Measurements from ENCODE around the gene ANGPT4. TPM values are rescaled to one million over a fixed set of nuclear protein-coding genes. Genes with fewer than 3 reads are reported as not detected.
"Not testable (repeated sequence)": the region's sequence is repeated elsewhere in the genome, so short reads cannot be mapped to it uniquely, and the experiment has no call there.

ANGPT4 gene
- total RNA-seq, 1 donor from 2014 or later = not detected

GRCh38 chr20:855466-856360 is 60.4 kb downstream of the ANGPT4 start:
- peaks cover 2% of the 10 kb centered on the region for H3K9me3 Mint-ChIP-seq

GRCh38 chr20:854601-855000 is 61.5 kb downstream of the ANGPT4 start:
- Mint-ChIP-seq H3K4me3 (ENCODE audit: low read depth) (no peak overlapping the region), H3K4me1 (ENCODE audit: low read depth) (peaks cover 38% of the 10 kb centered on the region)

More at GRCh38 chr20:855466-856360, 60.4 kb downstream of the ANGPT4 start:
- peaks cover 8% of the 10 kb centered on the region for H3K36me3 Mint-ChIP-seq (ENCODE audit: low read depth)
- DNase-seq (ENCODE audit: low spot score) = no peak
- H3K4me1 Mint-ChIP-seq (ENCODE audit: low read depth) = peaks cover 46% of the 10 kb centered on the region
- intact Hi-C loops (cut with micrococcal nuclease) = no loop called here
- no peak overlapping the region for H3K27ac Mint-ChIP-seq
- H3K27me3 Mint-ChIP-seq (ENCODE audit: low read depth) = no peaks in the 10 kb centered on the region
- H3K4me3 Mint-ChIP-seq (ENCODE audit: low read depth) = no peak overlapping the region

GRCh38 chr20:853406-853996 is 62.6 kb downstream of the ANGPT4 start:
- Mint-ChIP-seq H3K4me1 (ENCODE audit: low read depth) (peaks cover 30% of the 10 kb centered on the region), H3K4me3 (ENCODE audit: low read depth) (no peak overlapping the region), H3K27me3 (ENCODE audit: low read depth) (no peaks in the 10 kb centered on the region), H3K9me3 (peaks cover 6% of the 10 kb centered on the region), H3K27ac (no peak overlapping the region), H3K36me3 (ENCODE audit: low read depth) (peaks cover 16% of the 10 kb centered on the region)
- intact Hi-C loops (cut with micrococcal nuclease) = no loop called here
- DNase-seq (ENCODE audit: low spot score) = no peak

More at GRCh38 chr20:854601-855000, 61.5 kb downstream of the ANGPT4 start:
- H3K27me3 Mint-ChIP-seq (ENCODE audit: low read depth) = no peaks in the 10 kb centered on the region
- H3K9me3 Mint-ChIP-seq = peaks cover 6% of the 10 kb centered on the region
- intact Hi-C loops (cut with micrococcal nuclease) = no loop called here
- peaks cover 16% of the 10 kb centered on the region for H3K36me3 Mint-ChIP-seq (ENCODE audit: low read depth)
- H3K27ac Mint-ChIP-seq = peak overlapping the region; percentile 10
- no peak for DNase-seq (ENCODE audit: low spot score)

- H3K27me3 Mint-ChIP-seq (ENCODE audit: low read depth); DNase-seq (ENCODE audit: low spot score); H3K4me3 Mint-ChIP-seq (ENCODE audit: low read depth); H3K9me3 Mint-ChIP-seq; intact Hi-C loops (cut with micrococcal nuclease); H3K27ac Mint-ChIP-seq: not testable (repeated sequence)
- peaks cover 38% of the 10 kb centered on the region for H3K4me1 Mint-ChIP-seq (ENCODE audit: low read depth)
- peaks cover 30% of the 10 kb centered on the region for H3K36me3 Mint-ChIP-seq (ENCODE audit: low read depth)
Observed at GRCh38 chr20:848731-849130, 67.4 kb downstream of the ANGPT4 start.

GRCh38 chr20:848193-848592 is 67.9 kb downstream of the ANGPT4 start:
- Mint-ChIP-seq H3K4me1 (ENCODE audit: low read depth) (peaks cover 35% of the 10 kb centered on the region), H3K4me3 (ENCODE audit: low read depth) (no peak overlapping the region), H3K9me3 (peaks cover 6% of the 10 kb centered on the region), H3K36me3 (ENCODE audit: low read depth) (peaks cover 28% of the 10 kb centered on the region), H3K27ac (peak overlapping the region; percentile 38), H3K27me3 (ENCODE audit: low read depth) (no peaks in the 10 kb centered on the region)
- no peak for DNase-seq (ENCODE audit: low spot score)
- intact Hi-C loops (cut with micrococcal nuclease) = no loop called here

- peak overlapping the region; percentile 82 for H3K27ac Mint-ChIP-seq
- peak overlapping the region; percentile 79 for H3K4me3 Mint-ChIP-seq (ENCODE audit: low read depth)
- no peaks in the 10 kb centered on the region for H3K27me3 Mint-ChIP-seq (ENCODE audit: low read depth)
- peak; percentile 46 for DNase-seq (ENCODE audit: low spot score)
- peaks cover 35% of the 10 kb centered on the region for H3K4me1 Mint-ChIP-seq (ENCODE audit: low read depth)
- peaks cover 6% of the 10 kb centered on the region for H3K9me3 Mint-ChIP-seq
- H3K36me3 Mint-ChIP-seq (ENCODE audit: low read depth) = peaks cover 26% of the 10 kb centered on the region
- intact Hi-C loops (cut with micrococcal nuclease) = loop anchor here (2.0 kb wide), 1 partner anchor 14 kb away; the partner anchor contains the start of gene FAM110A
Observed at GRCh38 chr20:846894-847278, 69.2 kb downstream of the ANGPT4 start.

GRCh38 chr20:845941-846893 is 69.9 kb downstream of the ANGPT4 start:
- Mint-ChIP-seq H3K4me3 (ENCODE audit: low read depth) (peak overlapping the region; percentile 79), H3K36me3 (ENCODE audit: low read depth) (peaks cover 26% of the 10 kb centered on the region), H3K9me3 (peaks cover 6% of the 10 kb centered on the region), H3K4me1 (ENCODE audit: low read depth) (peaks cover 36% of the 10 kb centered on the region), H3K27me3 (ENCODE audit: low read depth) (no peaks in the 10 kb centered on the region), H3K27ac (peak overlapping the region; percentile 82)
- intact Hi-C loops (cut with micrococcal nuclease) = loop anchor here (2.0 kb wide), 1 partner anchor 13 kb away; the partner anchor contains the start of gene FAM110A
- no peak for DNase-seq (ENCODE audit: low spot score)

DNA sequence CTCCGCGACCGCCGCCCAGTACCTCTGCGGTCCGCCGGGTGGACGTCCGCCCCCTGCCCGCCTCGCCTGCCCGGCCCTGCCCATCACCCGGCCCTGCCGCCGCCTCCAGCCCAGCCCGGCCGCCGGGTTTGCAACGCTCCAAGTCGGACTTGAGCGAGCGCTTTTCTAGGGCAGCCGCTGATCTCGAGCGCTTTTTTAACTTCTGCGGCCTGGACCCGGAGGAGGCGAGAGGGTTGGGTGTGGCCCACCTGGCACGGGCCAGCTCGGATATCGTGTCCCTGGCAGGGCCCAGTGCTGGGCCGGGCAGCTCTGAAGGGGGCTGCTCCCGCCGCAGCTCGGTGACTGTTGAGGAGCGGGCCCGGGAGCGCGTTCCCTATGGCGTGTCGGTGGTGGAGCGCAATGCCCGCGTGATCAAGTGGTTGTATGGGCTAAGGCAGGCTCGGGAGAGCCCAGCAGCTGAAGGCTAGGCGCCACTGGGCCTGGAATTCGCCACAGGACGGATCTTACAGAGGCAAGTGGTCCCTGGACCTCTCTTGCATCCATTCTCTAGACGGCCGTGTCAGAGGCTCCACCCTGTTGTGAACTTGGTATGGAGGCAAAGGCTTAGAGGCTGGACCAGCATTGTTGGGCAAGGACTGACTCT is 70.8 kb downstream of the ANGPT4 start:
- Mint-ChIP-seq H3K36me3 (ENCODE audit: low read depth) (peaks cover 20% of the 10 kb centered on the region), H3K27ac (no peak overlapping the region), H3K4me1 (ENCODE audit: low read depth) (peaks cover 33% of the 10 kb centered on the region), H3K27me3 (ENCODE audit: low read depth) (no peaks in the 10 kb centered on the region), H3K9me3 (peaks cover under 1% of the 10 kb centered on the region), H3K4me3 (ENCODE audit: low read depth) (peak overlapping the region; percentile 79)
- DNase-seq (ENCODE audit: low spot score) = no peak
- intact Hi-C loops (cut with micrococcal nuclease) = no loop called here

GRCh38 chr20:844473-845225 is 71.5 kb downstream of the ANGPT4 start:
- H3K27me3 Mint-ChIP-seq (ENCODE audit: low read depth) = no peaks in the 10 kb centered on the region
- H3K4me1 Mint-ChIP-seq (ENCODE audit: low read depth) = peaks cover 33% of the 10 kb centered on the region
- intact Hi-C loops (cut with micrococcal nuclease) = no loop called here
- no peak overlapping the region for H3K27ac Mint-ChIP-seq
- peaks cover 17% of the 10 kb centered on the region for H3K36me3 Mint-ChIP-seq (ENCODE audit: low read depth)
- H3K9me3 Mint-ChIP-seq = no peaks in the 10 kb centered on the region
- peak overlapping the region; percentile 81 for H3K4me3 Mint-ChIP-seq (ENCODE audit: low read depth)
- DNase-seq (ENCODE audit: low spot score) = peak; percentile 82

DNA sequence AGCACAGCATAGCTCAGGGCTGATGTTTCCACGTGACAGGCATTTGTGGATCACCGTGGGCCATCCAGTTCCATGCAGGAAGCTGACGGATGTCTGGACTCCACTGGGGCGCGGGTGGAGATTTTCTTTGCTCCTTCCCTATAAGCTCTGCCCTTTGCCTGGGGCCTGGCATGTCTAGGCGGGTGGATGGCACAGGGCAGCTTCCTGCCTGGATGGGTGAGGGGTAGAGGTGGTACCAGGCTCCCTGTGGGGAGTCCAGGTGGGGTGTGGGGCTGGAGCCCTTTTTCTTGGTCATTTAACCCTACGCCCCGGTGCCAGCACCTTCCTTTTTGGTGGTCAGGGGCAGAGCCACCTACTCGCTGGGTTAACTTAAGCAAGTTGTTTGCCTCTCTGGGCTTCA is 72.2 kb downstream of the ANGPT4 start:
- H3K4me3 Mint-ChIP-seq (ENCODE audit: low read depth) = no peak overlapping the region
- H3K27ac Mint-ChIP-seq = no peak overlapping the region
- peaks cover 15% of the 10 kb centered on the region for H3K36me3 Mint-ChIP-seq (ENCODE audit: low read depth)
- intact Hi-C loops (cut with micrococcal nuclease) = no loop called here
- no peaks in the 10 kb centered on the region for H3K9me3 Mint-ChIP-seq
- H3K4me1 Mint-ChIP-seq (ENCODE audit: low read depth) = peaks cover 33% of the 10 kb centered on the region
- H3K27me3 Mint-ChIP-seq (ENCODE audit: low read depth) = no peaks in the 10 kb centered on the region
- DNase-seq (ENCODE audit: low spot score) = no peak

DNA sequence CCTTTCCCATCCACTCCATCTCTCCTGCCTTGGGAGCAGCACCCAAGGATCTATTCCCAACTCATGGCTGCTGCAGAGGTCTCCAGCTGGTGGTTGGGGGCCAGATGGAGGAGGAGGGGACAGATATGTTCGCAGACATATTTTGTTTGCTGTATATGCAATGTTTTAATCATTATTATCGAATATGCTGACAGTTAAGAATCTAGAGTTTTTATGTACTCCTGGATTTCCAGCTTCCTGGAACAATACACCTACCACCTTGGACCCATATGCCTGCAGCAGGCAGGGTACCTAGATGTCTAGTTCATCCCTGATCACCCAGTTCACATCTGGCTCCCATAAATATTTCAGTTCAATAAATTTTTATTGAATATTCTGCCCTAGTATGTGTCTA is 73.6 kb downstream of the ANGPT4 start:
- Mint-ChIP-seq H3K36me3 (ENCODE audit: low read depth) (peaks cover 20% of the 10 kb centered on the region), H3K27ac (no peak overlapping the region), H3K9me3 (no peaks in the 10 kb centered on the region), H3K4me3 (ENCODE audit: low read depth) (no peak overlapping the region), H3K4me1 (ENCODE audit: low read depth) (peaks cover 35% of the 10 kb centered on the region), H3K27me3 (ENCODE audit: low read depth) (no peaks in the 10 kb centered on the region)
- no peak for DNase-seq (ENCODE audit: low spot score)
- intact Hi-C loops (cut with micrococcal nuclease) = no loop called here
